Cardiac muscle cell (in vitro differentiated cells and primary cell): ENCODE data around the gene PNISR. TPM values are rescaled to one million over a fixed set of nuclear protein-coding genes. Genes with fewer than 3 reads are reported as not detected.

Source experiments
- DNase-seq, 2 donors: peaks; one replicate each; pipeline versions ENCODE4 v3.0.0 to v3.0.0-alpha.2; 2010 to 2017; ENCODE audit warnings: low read depth in 1 of 2, low spot score in 1 of 2
- H3K27ac ChIP-seq: fragments of 200-600 bp; sonication (generic); 2 replicates; pipeline ENCODE4 v1.5.1; 2016
- H3K27me3 ChIP-seq: fragments of 200-600 bp; sonication (generic); 2 replicates; pipeline ENCODE4 v1.6.0; 2016; ENCODE audit warnings: control low read depth
- H3K36me3 ChIP-seq: fragments of 200-600 bp; sonication (generic); 2 replicates; pipeline ENCODE4 v1.5.1; 2016; ENCODE audit warnings: control low read depth
- H3K4me1 ChIP-seq: fragments of 200-600 bp; sonication (generic); 2 replicates; pipeline ENCODE4 v1.8.1; 2017; ENCODE audit warnings: low read depth, mild to moderate bottlenecking, mixed run types
- H3K4me3 ChIP-seq: fragments of 200-600 bp; sonication (generic); 2 replicates; pipeline ENCODE4 v1.5.1; 2016; ENCODE audit warnings: mild to moderate bottlenecking
- H3K9me3 ChIP-seq: fragments of 200-600 bp; sonication (generic); 2 replicates; pipeline ENCODE4 v1.5.1; 2017; ENCODE audit warnings: low read depth, mild to moderate bottlenecking, control low read depth
- polyA plus RNA-seq: library from polyadenylated mRNA; unstranded; fragments of >200 nt; fragmentation: Nextera tagmentation; extraction: Ambion mirVana; gene quantifications from 2 replicates; pipeline ENCODE4 v1.2.1, GENCODE V29; 2016
- total RNA-seq: library from RNA; depleted of rRNA; stranded (reverse); fragments of >200 nt; gene quantifications from 2 replicates; pipeline ENCODE4 v1.2.3, GENCODE V29; 2016
- TF ChIP-seq, protein P1 (sequence below): IDR thresholded peaks from 2 replicates; pipeline ENCODE4 v1.5.1; 2012; ENCODE audit warnings: low read depth, mild to moderate bottlenecking, low read length

The PNISR gene
- total and polyA plus RNA-seq, 2 experiments from 2014 or later, result 175 to 217 TPM

DNA sequence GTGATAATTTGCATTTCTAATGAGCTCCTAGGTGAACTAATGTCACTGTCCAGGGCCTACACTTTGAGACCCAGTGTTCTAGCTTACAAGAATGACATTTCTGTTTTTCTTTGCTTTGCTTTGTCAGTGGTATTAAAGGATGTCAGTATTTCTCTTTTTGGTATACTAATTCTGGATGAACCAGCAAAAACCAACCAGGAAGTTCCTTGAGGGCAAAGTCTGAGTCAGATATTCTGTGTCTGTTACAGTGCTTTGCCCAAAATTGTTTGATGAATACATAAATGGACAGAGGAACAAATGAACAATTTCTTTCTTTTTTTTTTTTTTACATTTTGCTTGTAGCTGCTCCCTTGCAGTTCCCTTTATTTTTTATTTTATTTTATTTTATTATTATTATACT lies 46.5 kb downstream of the PNISR start:
- no peak overlapping the region for H3K4me3 ChIP-seq
- no peak overlapping the region for H3K27ac ChIP-seq
- no peaks in the 10 kb centered on the region for H3K27me3 ChIP-seq
- DNase-seq, result no peak
- no peaks in the 10 kb centered on the region for H3K36me3 ChIP-seq
- no peaks in the 10 kb centered on the region for H3K4me1 ChIP-seq
- TF ChIP-seq, protein P1, sequence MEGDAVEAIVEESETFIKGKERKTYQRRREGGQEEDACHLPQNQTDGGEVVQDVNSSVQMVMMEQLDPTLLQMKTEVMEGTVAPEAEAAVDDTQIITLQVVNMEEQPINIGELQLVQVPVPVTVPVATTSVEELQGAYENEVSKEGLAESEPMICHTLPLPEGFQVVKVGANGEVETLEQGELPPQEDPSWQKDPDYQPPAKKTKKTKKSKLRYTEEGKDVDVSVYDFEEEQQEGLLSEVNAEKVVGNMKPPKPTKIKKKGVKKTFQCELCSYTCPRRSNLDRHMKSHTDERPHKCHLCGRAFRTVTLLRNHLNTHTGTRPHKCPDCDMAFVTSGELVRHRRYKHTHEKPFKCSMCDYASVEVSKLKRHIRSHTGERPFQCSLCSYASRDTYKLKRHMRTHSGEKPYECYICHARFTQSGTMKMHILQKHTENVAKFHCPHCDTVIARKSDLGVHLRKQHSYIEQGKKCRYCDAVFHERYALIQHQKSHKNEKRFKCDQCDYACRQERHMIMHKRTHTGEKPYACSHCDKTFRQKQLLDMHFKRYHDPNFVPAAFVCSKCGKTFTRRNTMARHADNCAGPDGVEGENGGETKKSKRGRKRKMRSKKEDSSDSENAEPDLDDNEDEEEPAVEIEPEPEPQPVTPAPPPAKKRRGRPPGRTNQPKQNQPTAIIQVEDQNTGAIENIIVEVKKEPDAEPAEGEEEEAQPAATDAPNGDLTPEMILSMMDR, result no peak
- H3K9me3 ChIP-seq, result no peaks in the 10 kb centered on the region

DNA sequence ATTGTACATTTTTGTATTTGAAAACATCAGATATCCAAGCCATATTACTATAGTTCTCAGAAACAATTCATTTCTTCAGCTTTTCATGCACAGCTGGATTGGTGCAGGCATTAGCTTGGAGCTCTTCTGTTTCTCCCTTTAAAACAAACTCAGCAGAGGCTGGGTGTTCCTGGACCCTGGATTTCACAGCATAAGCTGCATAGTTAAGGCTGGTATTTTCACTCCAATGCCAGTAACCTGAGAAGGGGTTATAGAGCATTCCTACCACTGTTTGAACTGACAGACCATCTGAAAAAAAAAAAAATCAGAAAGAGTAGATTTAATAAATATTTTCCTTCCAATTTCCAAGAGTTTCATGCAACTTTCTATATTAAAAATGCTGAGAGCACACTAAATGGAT lies 55.6 kb downstream of the PNISR start:
- Histone ChIP-seq H3K9me3 (no peaks in the 10 kb centered on the region), H3K27me3 (no peaks in the 10 kb centered on the region), H3K27ac (no peak overlapping the region), H3K4me1 (no peaks in the 10 kb centered on the region), H3K4me3 (no peak overlapping the region), H3K36me3 (no peaks in the 10 kb centered on the region)
- no peak for DNase-seq
- TF ChIP-seq, protein P1, result no peak

DNA sequence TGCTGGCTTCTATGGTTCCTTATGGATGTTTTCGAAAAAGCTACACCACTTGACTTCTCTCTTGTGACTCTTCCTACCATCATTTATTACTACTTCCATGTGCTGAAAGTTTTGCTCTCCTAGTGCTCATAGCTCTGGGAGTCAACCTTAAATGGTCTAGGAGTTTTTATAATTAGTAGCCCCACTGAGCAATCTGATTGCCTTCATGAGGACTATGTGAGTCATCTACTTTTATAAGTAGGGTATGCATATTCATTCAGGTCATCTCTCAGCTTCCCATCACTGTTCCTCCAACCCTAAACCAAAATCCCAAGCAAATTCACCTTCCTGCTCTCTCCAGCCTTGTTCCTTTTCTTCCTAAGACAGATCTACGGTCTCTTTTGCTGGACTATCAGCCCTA lies 58.3 kb downstream of the PNISR start:
- no peaks in the 10 kb centered on the region for H3K9me3 ChIP-seq
- no peaks in the 10 kb centered on the region for H3K27me3 ChIP-seq
- no peak for DNase-seq
- no peak overlapping the region for H3K4me3 ChIP-seq
- H3K36me3 ChIP-seq, result no peaks in the 10 kb centered on the region
- TF ChIP-seq, protein P1, result no peak
- H3K27ac ChIP-seq, result no peak overlapping the region
- no peaks in the 10 kb centered on the region for H3K4me1 ChIP-seq

DNA sequence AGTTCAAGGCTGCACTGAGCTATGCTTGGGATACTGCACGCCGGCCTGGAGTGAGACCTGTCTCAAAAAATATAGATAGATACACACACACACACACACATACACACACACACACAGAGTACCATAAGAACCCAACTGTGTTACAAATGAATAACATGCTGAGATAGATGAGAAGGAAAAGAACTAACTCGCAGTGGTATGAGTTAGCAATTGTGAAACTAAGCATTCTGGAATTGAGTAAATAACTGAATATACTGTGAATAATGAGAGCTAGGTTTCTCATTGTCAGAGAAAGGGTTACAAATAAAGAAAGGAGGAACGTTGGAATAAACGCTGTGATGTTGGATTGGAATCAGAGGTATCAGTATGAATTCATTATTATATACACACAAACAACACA lies 61.1 kb downstream of the PNISR start:
- no peak for DNase-seq
- Histone ChIP-seq H3K36me3 (no peaks in the 10 kb centered on the region), H3K9me3 (no peaks in the 10 kb centered on the region), H3K27ac (no peak overlapping the region), H3K4me1 (no peaks in the 10 kb centered on the region), H3K27me3 (no peaks in the 10 kb centered on the region), H3K4me3 (no peak overlapping the region)
- TF ChIP-seq, protein P1, result no peak

DNA sequence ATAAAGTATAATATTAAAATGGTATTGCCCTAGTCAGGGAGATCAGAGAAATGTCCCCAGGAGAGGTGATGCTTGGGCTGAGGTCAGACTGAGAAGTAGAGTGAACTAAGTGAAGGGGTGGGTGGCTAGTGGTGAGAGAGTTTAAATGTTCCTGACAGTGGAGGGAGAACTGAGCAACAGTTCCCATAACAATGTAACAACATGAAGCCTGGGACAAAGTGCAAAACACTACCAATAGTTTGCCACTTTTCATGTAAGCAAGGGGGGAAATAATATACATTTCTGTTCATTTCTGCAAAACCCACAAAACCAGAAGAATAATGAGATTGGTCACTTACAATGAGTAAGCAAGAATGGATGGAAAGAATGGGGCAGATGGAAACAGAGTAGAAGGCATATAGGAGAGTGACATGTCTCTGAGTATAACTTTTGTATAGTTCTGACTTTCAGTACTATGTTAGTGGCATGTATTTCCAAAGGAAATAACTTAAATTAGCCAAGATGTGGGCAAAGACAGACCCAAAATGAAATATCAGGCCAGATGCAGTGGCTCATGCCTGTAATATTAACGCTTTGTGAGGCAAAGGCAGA lies 62.3 kb downstream of the PNISR start:
- no peaks in the 10 kb centered on the region for H3K27me3 ChIP-seq

More for the DNA sequence above, 62.3 kb downstream of the PNISR start:
- Histone ChIP-seq H3K4me1 (no peaks in the 10 kb centered on the region), H3K9me3 (no peaks in the 10 kb centered on the region), H3K4me3 (no peak overlapping the region), H3K36me3 (no peaks in the 10 kb centered on the region), H3K27ac (no peak overlapping the region)
- TF ChIP-seq, protein P1, result no peak
- no peak for DNase-seq
